SK-N-DZ (cell line): ENCODE data around the gene TOLLIP.
"Not testable (repeated sequence)": the region's sequence is repeated elsewhere in the genome, so short reads cannot be mapped to it uniquely, and the experiment has no call there.

Experiments used
- DNase-seq: peaks from one replicate; pipeline ENCODE4 v3.0.0-alpha.2; 2015; ENCODE audit warnings: low spot score

Gene TOLLIP

GRCh38 chr11:1283091-1283511 lies 26.3 kb downstream of the TOLLIP start:
- no peak for DNase-seq

- no peak for DNase-seq
Observed at GRCh38 chr11:1281974-1282365, 27.5 kb downstream of the TOLLIP start.

- DNase-seq: no peak
Observed at GRCh38 chr11:1281326-1281973, 28.0 kb downstream of the TOLLIP start.

GRCh38 chr11:1280116-1281035 lies 29.1 kb downstream of the TOLLIP start:
- DNase-seq: no peak

- DNase-seq: no peak
Observed at GRCh38 chr11:1279674-1280055, 29.8 kb downstream of the TOLLIP start.

GRCh38 chr11:1278766-1279673 lies 30.4 kb downstream of the TOLLIP start:
- no peak for DNase-seq

GRCh38 chr11:1277936-1278512 lies 31.4 kb downstream of the TOLLIP start:
- no peak for DNase-seq

GRCh38 chr11:1276866-1277615 lies 32.4 kb downstream of the TOLLIP start:
- no peak for DNase-seq

- DNase-seq: no peak
Observed at GRCh38 chr11:1276041-1276790, 33.2 kb downstream of the TOLLIP start.

- no peak for DNase-seq
Observed at GRCh38 chr11:1275021-1275420, 34.4 kb downstream of the TOLLIP start.

- no peak for DNase-seq
Observed at GRCh38 chr11:1274501-1274900, 34.9 kb downstream of the TOLLIP start.

GRCh38 chr11:1272531-1272930 lies 36.9 kb downstream of the TOLLIP start:
- DNase-seq: no peak

GRCh38 chr11:1271927-1272326 lies 37.5 kb downstream of the TOLLIP start:
- no peak for DNase-seq

- no peak for DNase-seq
Observed at GRCh38 chr11:1271406-1271805, 38.0 kb downstream of the TOLLIP start.

GRCh38 chr11:1271002-1271401 lies 38.4 kb downstream of the TOLLIP start:
- DNase-seq: no peak

GRCh38 chr11:1270476-1270875 lies 39.0 kb downstream of the TOLLIP start:
- no peak for DNase-seq

- no peak for DNase-seq
Observed at GRCh38 chr11:1269957-1270356, 39.5 kb downstream of the TOLLIP start.

- DNase-seq: no peak
Observed at GRCh38 chr11:1267441-1268100, 41.9 kb downstream of the TOLLIP start.

- DNase-seq: not testable (repeated sequence)
Observed at GRCh38 chr11:1266976-1267375, 42.5 kb downstream of the TOLLIP start.
